ENCODE results near the gene CDC42BPB.
A peak's percentile ranks its signal among the peaks of the same experiment; 100 is the strongest.
"Not testable (repeated sequence)": the region's sequence is repeated elsewhere in the genome, so short reads cannot be mapped to it uniquely, and the experiment has no call there.

The CDC42BPB gene

DNA sequence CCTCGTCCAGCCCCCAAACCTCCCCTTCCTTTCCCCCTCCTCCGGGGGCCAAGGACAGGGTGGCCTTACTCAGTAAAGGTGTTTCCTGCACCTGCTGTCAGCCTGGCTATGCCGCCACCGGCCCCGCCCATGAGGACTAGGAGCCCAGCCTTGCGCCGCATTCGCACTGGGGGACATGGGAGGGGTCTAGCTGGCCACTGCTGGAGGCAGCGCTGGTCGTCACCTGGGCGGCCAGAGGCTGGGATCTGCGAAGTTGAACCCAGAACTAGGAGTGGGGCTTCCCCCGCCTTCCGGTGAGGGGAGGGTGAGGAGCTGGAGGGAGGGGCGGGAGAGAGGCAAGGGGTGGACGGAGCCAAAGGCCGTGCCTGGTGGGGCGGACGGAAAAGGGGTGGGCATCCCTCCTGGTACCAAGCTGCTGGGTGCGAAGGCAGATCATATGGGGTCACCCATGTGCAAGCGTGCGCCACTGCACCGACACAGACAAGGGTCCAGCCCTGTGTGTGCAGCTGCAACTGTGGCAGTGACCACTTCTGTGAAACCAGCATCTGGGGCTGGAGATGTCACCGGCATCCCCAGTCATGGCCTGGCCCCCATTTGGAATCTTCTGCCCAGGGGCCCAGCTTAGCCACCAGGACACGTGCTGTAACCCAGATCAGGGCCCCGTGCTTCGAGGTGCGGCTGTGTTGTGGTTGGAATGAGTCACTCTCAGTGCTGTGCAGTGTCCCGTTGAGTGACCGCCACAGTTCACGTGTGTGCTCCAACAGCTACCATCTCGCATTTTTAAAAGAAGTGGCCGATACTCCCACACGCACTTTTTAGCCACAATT lies 126.4 kb downstream of the CDC42BPB start:
- TF ChIP-seq, protein P1, sequence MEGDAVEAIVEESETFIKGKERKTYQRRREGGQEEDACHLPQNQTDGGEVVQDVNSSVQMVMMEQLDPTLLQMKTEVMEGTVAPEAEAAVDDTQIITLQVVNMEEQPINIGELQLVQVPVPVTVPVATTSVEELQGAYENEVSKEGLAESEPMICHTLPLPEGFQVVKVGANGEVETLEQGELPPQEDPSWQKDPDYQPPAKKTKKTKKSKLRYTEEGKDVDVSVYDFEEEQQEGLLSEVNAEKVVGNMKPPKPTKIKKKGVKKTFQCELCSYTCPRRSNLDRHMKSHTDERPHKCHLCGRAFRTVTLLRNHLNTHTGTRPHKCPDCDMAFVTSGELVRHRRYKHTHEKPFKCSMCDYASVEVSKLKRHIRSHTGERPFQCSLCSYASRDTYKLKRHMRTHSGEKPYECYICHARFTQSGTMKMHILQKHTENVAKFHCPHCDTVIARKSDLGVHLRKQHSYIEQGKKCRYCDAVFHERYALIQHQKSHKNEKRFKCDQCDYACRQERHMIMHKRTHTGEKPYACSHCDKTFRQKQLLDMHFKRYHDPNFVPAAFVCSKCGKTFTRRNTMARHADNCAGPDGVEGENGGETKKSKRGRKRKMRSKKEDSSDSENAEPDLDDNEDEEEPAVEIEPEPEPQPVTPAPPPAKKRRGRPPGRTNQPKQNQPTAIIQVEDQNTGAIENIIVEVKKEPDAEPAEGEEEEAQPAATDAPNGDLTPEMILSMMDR (conservative IDR thresholded peaks at IDR 0.05) = no peak
- H3K27ac ChIP-seq = no peak overlapping the region

DNA sequence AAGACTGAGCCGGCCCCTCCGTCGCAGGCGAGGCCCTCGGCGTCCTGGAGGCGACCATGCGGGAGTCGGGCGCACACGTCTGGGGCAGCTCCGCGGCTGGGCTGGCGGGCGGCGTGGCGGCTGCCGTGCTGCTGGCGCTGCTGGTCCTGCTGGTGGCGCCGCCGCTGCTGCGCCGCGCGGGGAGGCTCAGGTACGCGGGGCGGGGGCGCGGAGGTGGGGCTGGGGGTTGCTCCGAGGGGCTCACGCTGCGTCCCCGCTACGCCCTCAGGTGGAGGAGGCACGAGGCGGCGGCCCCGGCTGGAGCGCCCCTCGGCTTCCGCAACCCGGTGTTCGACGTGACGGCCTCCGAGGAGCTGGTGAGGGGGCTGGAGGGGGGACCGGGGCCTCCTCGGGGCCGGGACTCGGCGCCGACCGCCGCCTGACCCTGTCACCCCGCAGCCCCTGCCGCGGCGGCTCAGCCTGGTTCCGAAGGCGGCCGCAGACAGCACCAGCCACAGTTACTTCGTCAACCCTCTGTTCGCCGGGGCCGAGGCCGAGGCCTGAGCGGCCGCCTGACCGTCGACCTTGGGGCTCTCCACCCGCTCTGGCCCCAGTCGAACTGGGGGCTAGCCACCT lies 127.1 kb downstream of the CDC42BPB start:
- TF ChIP-seq, protein P1 (conservative IDR thresholded peaks at IDR 0.05) = peak; percentile 43
- H3K27ac ChIP-seq = peak overlapping the region; percentile 54; the same call in 1 of the 2 replicates

DNA sequence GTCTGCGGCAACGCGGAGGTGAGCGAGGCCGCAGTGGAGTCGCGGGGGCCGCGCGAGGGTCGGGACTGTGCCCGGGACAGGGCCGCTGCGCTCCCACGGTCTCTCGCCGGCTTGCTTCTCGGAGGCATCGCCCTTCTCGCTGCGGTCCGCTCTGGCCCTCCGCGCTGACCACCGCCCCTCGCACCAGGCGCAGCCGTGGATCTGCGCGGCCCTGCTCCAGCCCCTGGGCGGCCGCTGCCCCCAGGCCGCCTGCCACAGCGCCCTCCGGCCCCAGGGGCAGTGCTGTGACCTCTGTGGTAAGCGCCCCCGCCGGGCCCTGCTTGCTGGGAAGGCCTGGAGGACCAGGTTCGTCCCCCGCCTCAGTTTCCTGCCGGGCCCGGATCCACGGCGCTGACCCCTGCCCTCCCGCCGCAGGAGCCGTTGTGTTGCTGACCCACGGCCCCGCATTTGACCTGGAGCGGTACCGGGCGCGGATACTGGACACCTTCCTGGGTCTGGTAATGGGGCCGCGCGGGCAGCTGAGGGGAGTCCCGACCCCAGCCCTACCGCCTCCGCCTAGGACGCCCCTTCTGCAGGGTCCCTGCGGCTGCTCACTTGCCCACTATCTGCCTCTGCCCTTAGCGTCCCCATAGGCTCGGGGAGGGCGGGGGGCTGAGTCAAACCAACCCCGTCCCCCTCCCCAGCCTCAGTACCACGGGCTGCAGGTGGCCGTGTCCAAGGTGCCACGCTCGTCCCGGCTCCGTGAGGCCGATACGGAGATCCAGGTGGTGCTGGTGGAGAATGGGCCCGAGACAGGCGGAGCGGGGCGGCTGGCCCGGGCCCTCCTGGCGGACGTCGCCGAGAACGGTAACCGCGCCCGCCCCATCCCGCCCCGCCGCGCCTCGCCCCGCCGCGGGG lies 127.9 kb downstream of the CDC42BPB start:
- TF ChIP-seq, protein P1 (conservative IDR thresholded peaks at IDR 0.05) = no peak
- peak overlapping the region; percentile 54; the same call in 1 of the 2 replicates for H3K27ac ChIP-seq

DNA sequence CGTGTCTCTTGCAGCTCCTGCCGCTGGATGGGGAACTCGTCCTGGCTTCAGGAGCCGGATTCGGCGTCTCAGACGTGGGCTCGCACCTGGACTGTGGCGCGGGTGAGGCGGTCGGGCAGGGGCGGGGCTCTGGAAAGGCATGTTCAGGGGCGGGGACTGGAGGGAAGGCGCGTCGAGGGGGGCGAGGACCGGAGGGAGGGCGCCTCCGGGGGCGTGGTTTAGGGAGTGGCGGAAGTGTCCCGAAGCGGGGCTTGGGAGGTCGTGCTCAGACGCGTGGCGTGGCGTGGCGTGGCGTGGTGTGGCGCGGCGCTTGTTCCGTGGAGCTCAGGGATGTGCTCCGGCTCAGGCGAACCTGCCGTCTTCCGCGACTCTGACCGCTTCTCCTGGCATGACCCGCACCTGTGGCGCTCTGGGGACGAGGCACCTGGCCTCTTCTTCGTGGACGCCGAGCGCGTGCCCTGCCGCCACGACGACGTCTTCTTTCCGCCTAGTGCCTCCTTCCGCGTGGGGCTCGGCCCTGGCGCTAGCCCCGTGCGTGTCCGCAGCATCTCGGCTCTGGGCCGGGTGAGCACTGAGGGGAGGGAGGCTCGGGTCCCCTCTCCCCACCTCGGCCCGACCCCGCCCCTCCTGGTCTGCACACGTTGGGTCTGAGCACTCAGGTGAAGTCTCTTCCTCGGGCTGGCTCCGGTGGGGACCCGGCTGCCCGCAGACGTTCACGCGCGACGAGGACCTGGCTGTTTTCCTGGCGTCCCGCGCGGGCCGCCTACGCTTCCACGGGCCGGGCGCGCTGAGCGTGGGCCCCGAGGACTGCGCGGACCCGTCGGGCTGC lies 128.7 kb downstream of the CDC42BPB start:
- TF ChIP-seq, protein P1 (conservative IDR thresholded peaks at IDR 0.05) = no peak
- peak overlapping the region; percentile 54; the same call in 1 of the 2 replicates for H3K27ac ChIP-seq

DNA sequence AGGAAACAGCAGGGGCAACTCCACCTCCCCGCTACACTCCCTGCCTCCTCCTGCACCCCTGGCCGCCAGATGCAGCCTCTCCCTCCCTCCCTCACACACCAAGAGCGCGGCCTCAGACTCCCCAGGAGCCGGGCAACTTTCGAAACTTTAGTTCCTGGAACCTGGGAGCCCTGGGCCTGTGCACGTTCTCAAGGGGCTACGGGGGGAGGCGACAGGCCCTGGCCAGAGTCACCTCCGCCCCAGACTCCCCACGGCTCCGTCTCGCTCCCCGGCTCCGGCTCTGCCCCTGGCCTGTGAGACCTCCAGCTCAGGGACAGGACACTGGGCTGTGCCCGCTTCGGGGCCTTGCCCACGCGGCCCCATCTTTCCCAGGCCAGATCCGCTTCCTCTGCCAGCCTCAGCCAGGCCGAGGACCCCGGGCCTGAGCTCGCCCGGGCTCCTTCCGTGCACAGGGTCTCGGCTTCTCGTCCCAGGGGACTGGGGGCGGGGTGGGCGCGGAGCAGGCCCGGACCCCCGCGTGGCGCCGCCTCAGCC lies 129.4 kb downstream of the CDC42BPB start:
- no peak overlapping the region for H3K27ac ChIP-seq

DNA sequence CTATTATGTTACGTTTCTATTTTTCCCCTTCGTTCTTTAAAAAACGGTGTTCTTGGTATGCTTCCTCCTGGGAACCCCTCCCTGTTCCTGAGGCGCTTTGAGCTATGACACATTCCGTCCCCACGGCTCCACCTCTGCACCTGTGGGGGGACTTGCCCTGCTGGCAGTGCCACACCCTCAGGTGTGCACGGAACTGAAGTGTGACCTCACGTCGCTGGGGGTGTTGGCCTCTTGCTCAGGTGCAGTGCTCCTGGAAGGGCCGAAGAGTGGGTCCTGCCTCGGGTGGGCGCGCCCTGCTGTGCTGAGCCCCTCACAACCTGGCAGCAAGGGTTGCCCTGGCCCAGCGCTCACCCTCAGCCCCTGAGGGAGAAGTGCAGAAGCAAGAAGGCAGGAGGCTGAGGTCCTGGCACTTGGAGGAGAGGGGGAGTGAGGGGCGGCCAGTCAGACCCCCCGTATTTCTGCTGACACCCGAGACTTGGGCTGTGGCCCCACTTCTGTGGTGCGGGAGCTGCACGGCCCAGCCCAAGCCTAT lies 129.9 kb downstream of the CDC42BPB start:
- H3K27ac ChIP-seq = no peak overlapping the region
- TF ChIP-seq, protein P1 (conservative IDR thresholded peaks at IDR 0.05) = no peak

More for the DNA sequence above, 129.4 kb downstream of the CDC42BPB start:
- TF ChIP-seq, protein P1 (conservative IDR thresholded peaks at IDR 0.05) = no peak

- not testable (repeated sequence) for H3K27ac ChIP-seq
Observed at GRCh38 chr14:102926840-102927239, 130.5 kb downstream of the CDC42BPB start.
